Naive thymus-derived CD4-positive, alpha-beta T cell (primary cell): ENCODE results near the gene FES. TPM values are rescaled to one million over a fixed set of nuclear protein-coding genes. Genes with fewer than 3 reads are reported as not detected.
"Not testable (repeated sequence)": the region's sequence is repeated elsewhere in the genome, so short reads cannot be mapped to it uniquely, and the experiment has no call there.

Source experiments
- ATAC-seq: fragments of 150-1000 bp; cut with Tn5 transposase; 2 replicates; pipeline ENCODE4 v1.10.0; 2021; ENCODE audit warnings: mild to moderate bottlenecking, moderate library complexity
- CTCF ChIA-PET: fragments of 350-600 bp; sonication (Branson Sonifier 250); formaldehyde crosslinking; loops from one replicate; lab custom pipeline; 2021; ENCODE audit warnings: antibody characterized with exemption; lab: Charles Lee
- POLR2A ChIA-PET: fragments of 350-600 bp; sonication (Branson Sonifier 250); formaldehyde crosslinking; loops from one replicate; lab custom pipeline; 2021; ENCODE audit warnings: antibody characterized with exemption, inconsistent platforms; lab: Charles Lee
- DNase-seq, 9 donors: peaks; one replicate each; pipeline versions ENCODE4 v3.0.0 to v3.0.0-alpha.2; 2020 to 2022; ENCODE audit warnings: mixed read lengths in 1 of 9
- H3K27ac ChIP-seq: one replicate; pipeline ENCODE4 v1.7.0; 2013; ENCODE audit warnings: mild to moderate bottlenecking, low read depth, low read length, moderate library complexity
- H3K27me3 ChIP-seq, 2 donors: one replicate each; pipeline ENCODE4 v1.7.0; 2013; ENCODE audit warnings: low read length in 2 of 2, mild to moderate bottlenecking in 2 of 2, moderate library complexity in 2 of 2; ENCODE audit not compliant: control insufficient read depth in 2 of 2, insufficient read depth in 2 of 2
- H3K36me3 ChIP-seq, 3 experiments: 1 replicate in 2 of 3; 2 replicates in 1 of 3; pipeline ENCODE4 v1.7.0; 2013; ENCODE audit warnings: low read length in 3 of 3, mild to moderate bottlenecking in 3 of 3, moderate library complexity in 1 of 3; ENCODE audit not compliant: insufficient read depth in 3 of 3, control insufficient read depth in 2 of 3
- H3K4me1 ChIP-seq, 2 donors: one replicate each; pipeline ENCODE4 v1.7.0; 2013; ENCODE audit warnings: low read length in 2 of 2, mild to moderate bottlenecking in 2 of 2, moderate library complexity in 1 of 2; ENCODE audit not compliant: control insufficient read depth in 2 of 2, insufficient read depth in 2 of 2
- H3K4me3 ChIP-seq: 2 replicates; pipeline ENCODE4 v1.7.0; 2013; ENCODE audit warnings: mild to moderate bottlenecking, low read length
- H3K9me3 ChIP-seq, 3 experiments: 1 replicate in 2 of 3; 2 replicates in 1 of 3; pipeline ENCODE4 v1.7.0; 2013; ENCODE audit warnings: low read length in 3 of 3; ENCODE audit not compliant: control insufficient read depth in 2 of 3
- H3K27ac Mint-ChIP-seq, 9 donors: one replicate each; pipeline ENCODE4 v1.8.0; 2020 to 2022; ENCODE audit warnings: mixed read lengths in 9 of 9, mild to moderate bottlenecking in 8 of 9, moderate library complexity in 5 of 9, inconsistent platforms in 2 of 9
- H3K27me3 Mint-ChIP-seq, 5 donors: one replicate each; pipeline ENCODE4 v1.8.0; 2021 to 2022; ENCODE audit warnings: mixed read lengths in 5 of 5, mild to moderate bottlenecking in 1 of 5
- H3K36me3 Mint-ChIP-seq, 5 donors: one replicate each; pipeline ENCODE4 v1.8.0; 2020 to 2022; ENCODE audit warnings: mixed read lengths in 5 of 5, mild to moderate bottlenecking in 3 of 5, inconsistent platforms in 1 of 5
- H3K4me1 Mint-ChIP-seq, 7 donors: one replicate each; pipeline ENCODE4 v1.8.0; 2020 to 2022; ENCODE audit warnings: mixed read lengths in 7 of 7, mild to moderate bottlenecking in 3 of 7, inconsistent platforms in 1 of 7
- H3K4me3 Mint-ChIP-seq, 10 donors: one replicate each; pipeline ENCODE4 v1.8.0; 2020 to 2022; ENCODE audit warnings: mild to moderate bottlenecking in 10 of 10, mixed read lengths in 10 of 10, moderate library complexity in 6 of 10, inconsistent platforms in 2 of 10
- H3K9me3 Mint-ChIP-seq, 11 donors: one replicate each; pipeline ENCODE4 v1.8.0; 2020 to 2022; ENCODE audit warnings: mixed read lengths in 11 of 11, mild to moderate bottlenecking in 4 of 11, inconsistent platforms in 1 of 11, moderate library complexity in 1 of 11
- intact Hi-C, 2 donors: fragments of 100-400 bp; cut with micrococcal nuclease; formaldehyde crosslinking; loops; one replicate each; pipeline ENCODE4 v1.15.1; 2023
- polyA plus RNA-seq, 2 donors: library from polyadenylated mRNA; unstranded; fragments of 300-500 nt; fragmentation: Illumina TruSeq; gene quantifications; one replicate each; pipeline ENCODE4 v1.2.3, GENCODE V29; 2021
- total RNA-seq, 6 experiments: library from RNA in 5 of 6; stranded (reverse) in 5 of 6; gene quantifications; 1 replicate in 5 of 6; 2 replicates in 1 of 6; pipeline ENCODE4 v1.2.3 and lab custom pipeline; 2021 to 2026

The FES gene
- total and polyA plus RNA-seq, 7 experiments from 2014 or later = 2.3 to 78.6 (median 9.1) TPM; not detected in 2

DNA sequence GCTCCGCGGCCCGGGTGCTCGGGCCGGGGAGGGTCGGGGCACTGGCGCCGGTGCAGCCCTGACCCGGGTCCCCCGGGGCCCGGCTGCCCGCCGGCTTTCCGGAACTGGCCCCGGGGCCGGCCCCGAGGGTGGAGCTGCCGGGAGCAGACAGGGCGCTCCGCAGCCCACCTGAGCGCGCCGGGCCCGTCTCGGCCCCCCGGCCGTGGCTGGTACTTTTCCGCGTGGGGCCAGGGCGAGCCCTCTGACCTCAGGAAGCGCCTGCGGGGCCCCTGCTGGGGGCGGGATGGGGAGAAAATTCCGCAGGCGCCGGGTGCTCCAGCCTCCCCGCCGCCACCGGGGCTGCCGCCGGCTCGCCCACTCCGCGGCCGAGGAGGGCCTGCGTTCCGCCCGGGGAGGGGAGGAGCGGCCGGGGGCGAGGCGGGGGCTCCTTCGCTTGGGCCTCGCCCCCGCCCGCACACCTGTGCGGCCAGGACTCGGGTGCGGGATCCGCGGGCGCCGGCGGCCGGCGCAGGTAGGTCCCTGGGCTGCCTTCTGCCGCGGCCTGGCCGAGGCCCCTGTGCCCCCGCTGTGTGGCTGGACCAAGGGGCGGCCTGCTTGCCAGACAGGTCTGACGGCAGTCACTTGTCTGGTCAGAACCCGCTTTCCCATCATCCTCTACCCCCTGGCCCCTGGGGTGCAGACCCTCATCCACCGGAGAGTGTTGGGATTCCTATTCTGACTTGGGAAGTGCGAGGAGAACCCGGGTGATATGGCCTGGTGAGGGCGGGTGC, 12.4 kb upstream of the FES start:
- POLR2A ChIA-PET = interaction anchor here (1.0 to 2.2 kb wide), 7 partner anchors 12 to 155 kb away, joined by 3 to 10 read pairs (median 5); partner anchors contain the start of genes BLM, FES and HDDC3
- Histone ChIP-seq H3K9me3 (no peaks in the 10 kb centered on the region), H3K27ac (peak overlapping the region; percentile 73), H3K4me3 (peak overlapping the region; percentile 60), H3K36me3 (peaks cover 0 to 14% (median 0%) of the 10 kb centered on the region in 3 experiments), H3K27me3 (no peaks in the 10 kb centered on the region), H3K4me1 (peaks cover 27% of the 10 kb centered on the region in 2 donors)
- Mint-ChIP-seq H3K27me3 (no peaks in the 10 kb centered on the region), H3K4me1 (peaks cover 22 to 72% (median 45%) of the 10 kb centered on the region in 7 donors), H3K27ac (peak overlapping the region; percentile 68 to 93 (median 86)), H3K36me3 (peaks cover 0 to 52% (median 0%) of the 10 kb centered on the region in 5 donors), H3K4me3 (peak overlapping the region; percentile 76 to 94 (median 85)), H3K9me3 (no peaks in the 10 kb centered on the region)
- CTCF ChIA-PET = interaction anchor here (1.0 kb wide), 1 partner anchor 35 kb away, joined by 6 read pairs; no protein-coding TSS in a partner anchor
- intact Hi-C loops = loop anchor here (1.0 to 5.0 kb wide), 6 partner anchors 15 to 225 kb away; partner anchors contain the start of genes BLM (in 1 of the 2) and HDDC3 (in 1 of the 2)
- peak in 1 of 9 donors; percentile 60 for DNase-seq
- peak; percentile 13 for ATAC-seq

DNA sequence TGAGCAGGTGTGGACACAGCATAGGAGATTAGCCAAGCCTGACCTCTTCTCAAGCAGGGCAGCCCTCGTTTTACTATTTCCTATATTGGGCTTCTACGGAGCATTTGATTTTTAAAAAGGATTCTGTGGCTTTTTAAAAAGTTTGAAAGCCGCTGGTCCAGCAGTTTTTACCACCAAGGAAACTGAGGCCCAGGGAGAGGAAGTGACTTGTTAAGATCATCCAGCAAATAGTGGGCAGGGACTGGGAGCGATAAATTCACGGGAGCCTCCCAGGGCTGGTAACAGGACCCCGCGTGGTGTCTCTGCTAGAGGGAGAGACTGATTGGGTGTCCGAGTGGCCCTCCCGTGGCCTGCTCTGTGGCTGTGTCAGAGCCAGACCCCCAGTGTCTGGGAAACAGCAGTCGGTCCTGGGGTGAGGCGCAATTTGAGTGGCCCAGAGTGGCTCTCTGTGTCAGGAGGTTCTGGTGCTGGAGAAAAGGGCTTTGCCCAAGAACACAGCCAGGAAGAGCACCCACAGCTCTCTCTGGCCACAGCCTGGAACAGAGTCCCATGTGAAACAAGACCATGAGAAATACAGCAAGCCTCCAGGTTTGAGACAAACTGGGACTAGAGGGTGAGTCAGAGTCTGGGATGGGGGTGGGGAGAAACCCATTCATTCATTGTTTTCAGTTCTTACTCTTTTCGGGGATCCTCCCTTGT, 11.7 kb upstream of the FES start:
- peaks cover 27% of the 10 kb centered on the region in 2 donors for H3K4me1 ChIP-seq
- CTCF ChIA-PET = no interaction called here
- intact Hi-C loops = loop anchor here (2.0 to 5.0 kb wide), 3 partner anchors 58 to 225 kb away; partner anchors contain the start of gene BLM (in 1 of the 2)
- ATAC-seq = no peak
- peak overlapping the region; percentile 60 for H3K4me3 ChIP-seq
- Mint-ChIP-seq H3K4me3 (peak overlapping the region; percentile 76 to 94 (median 85)), H3K9me3 (no peaks in the 10 kb centered on the region), H3K27me3 (no peaks in the 10 kb centered on the region), H3K36me3 (peaks cover 0 to 59% (median 0%) of the 10 kb centered on the region in 5 donors), H3K27ac (peak overlapping the region; percentile 68 to 93 (median 86)), H3K4me1 (peaks cover 22 to 74% (median 45%) of the 10 kb centered on the region in 7 donors)
- DNase-seq = peak in 1 of 9 donors; percentile 70
- peaks cover 0 to 21% (median 0%) of the 10 kb centered on the region in 3 experiments for H3K36me3 ChIP-seq
- POLR2A ChIA-PET = no interaction called here
- H3K27me3 ChIP-seq = no peaks in the 10 kb centered on the region
- H3K27ac ChIP-seq = peak overlapping the region; percentile 73
- H3K9me3 ChIP-seq = no peaks in the 10 kb centered on the region

GRCh38 chr15:90873488-90873997, 10.8 kb upstream of the FES start:
- H3K4me1 ChIP-seq = peaks cover 27% of the 10 kb centered on the region in 2 donors
- Mint-ChIP-seq H3K27me3 (no peaks in the 10 kb centered on the region), H3K27ac (peak overlapping the region in 6 of 9 donors; percentile 59 to 93 (median 84)), H3K9me3 (no peaks in the 10 kb centered on the region), H3K4me3 (peak overlapping the region in 6 of 10 donors; percentile 41 to 94 (median 84)), H3K36me3 (peaks cover 0 to 66% (median 0%) of the 10 kb centered on the region in 5 donors), H3K4me1 (peaks cover 22 to 74% (median 39%) of the 10 kb centered on the region in 7 donors)
- DNase-seq = no peak
- ATAC-seq = no peak
- CTCF ChIA-PET = no interaction called here
- H3K4me3 ChIP-seq = no peak overlapping the region
- H3K9me3 ChIP-seq = no peaks in the 10 kb centered on the region
- H3K27ac ChIP-seq = no peak overlapping the region
- peaks cover 0 to 30% (median 0%) of the 10 kb centered on the region in 3 experiments for H3K36me3 ChIP-seq
- no peaks in the 10 kb centered on the region for H3K27me3 ChIP-seq
- POLR2A ChIA-PET = interaction anchor here (0.6 kb wide), 1 partner anchor 240 kb away, joined by 4 read pairs; no protein-coding TSS in a partner anchor
- intact Hi-C loops = loop anchor here (2.0 to 5.0 kb wide), 3 partner anchors 59 to 226 kb away; partner anchors contain the start of gene BLM (in 1 of the 2)

GRCh38 chr15:90873998-90874605, 10.2 kb upstream of the FES start:
- DNase-seq (no peak), ATAC-seq (no peak)
- H3K4me1 Mint-ChIP-seq = peaks cover 22 to 73% (median 36%) of the 10 kb centered on the region in 7 donors
- no peaks in the 10 kb centered on the region for H3K9me3 Mint-ChIP-seq
- Histone ChIP-seq H3K27ac (no peak overlapping the region), H3K27me3 (no peaks in the 10 kb centered on the region), H3K36me3 (peaks cover 0 to 36% (median 0%) of the 10 kb centered on the region in 3 experiments), H3K4me1 (peaks cover 27% of the 10 kb centered on the region in 2 donors), H3K9me3 (no peaks in the 10 kb centered on the region), H3K4me3 (no peak overlapping the region)
- H3K27me3 Mint-ChIP-seq = no peaks in the 10 kb centered on the region
- intact Hi-C loops = loop anchor here (2.0 to 5.0 kb wide), 3 partner anchors 59 to 227 kb away; partner anchors contain the start of gene BLM (in 1 of the 2)
- POLR2A ChIA-PET = interaction anchor here (0.6 kb wide), 1 partner anchor 57 kb away, joined by 3 read pairs; no protein-coding TSS in a partner anchor
- peak overlapping the region in 4 of 10 donors; percentile 13 to 94 (median 87) for H3K4me3 Mint-ChIP-seq
- H3K36me3 Mint-ChIP-seq = peaks cover 0 to 66% (median 0%) of the 10 kb centered on the region in 5 donors
- peak overlapping the region in 3 of 9 donors; percentile 9 to 93 (median 59) for H3K27ac Mint-ChIP-seq
- CTCF ChIA-PET = no interaction called here

GRCh38 chr15:90874986-90875385, 9.3 kb upstream of the FES start:
- Mint-ChIP-seq H3K36me3 (peaks cover 0 to 65% (median 0%) of the 10 kb centered on the region in 5 donors), H3K27ac (peak overlapping the region in 3 of 9 donors; percentile 15 to 55 (median 21)), H3K4me1 (peaks cover 17 to 69% (median 27%) of the 10 kb centered on the region in 7 donors), H3K4me3 (peak overlapping the region in 1 of 10 donors; percentile 94)
- POLR2A ChIA-PET, ATAC-seq, CTCF ChIA-PET, H3K4me3 ChIP-seq, H3K27me3 ChIP-seq, DNase-seq, H3K27me3 Mint-ChIP-seq, H3K27ac ChIP-seq, H3K9me3 ChIP-seq, H3K9me3 Mint-ChIP-seq: not testable (repeated sequence)
- peaks cover 0 to 44% (median 0%) of the 10 kb centered on the region in 3 experiments for H3K36me3 ChIP-seq
- H3K4me1 ChIP-seq = peaks cover 19 to 21% of the 10 kb centered on the region in 2 donors
- intact Hi-C loops = loop anchor here (5.0 kb wide), 2 partner anchors 158 to 228 kb away; partner anchors contain the start of gene BLM (in 1 of the 2)
